ENCODE data around the gene TET2. TPM values are rescaled to one million over a fixed set of nuclear protein-coding genes. Genes with fewer than 3 reads are reported as not detected.
A peak's percentile ranks its signal among the peaks of the same experiment; 100 is the strongest.

The TET2 gene
- total RNA-seq, 1 experiment from 2014 or later, result 20.5 TPM

DNA sequence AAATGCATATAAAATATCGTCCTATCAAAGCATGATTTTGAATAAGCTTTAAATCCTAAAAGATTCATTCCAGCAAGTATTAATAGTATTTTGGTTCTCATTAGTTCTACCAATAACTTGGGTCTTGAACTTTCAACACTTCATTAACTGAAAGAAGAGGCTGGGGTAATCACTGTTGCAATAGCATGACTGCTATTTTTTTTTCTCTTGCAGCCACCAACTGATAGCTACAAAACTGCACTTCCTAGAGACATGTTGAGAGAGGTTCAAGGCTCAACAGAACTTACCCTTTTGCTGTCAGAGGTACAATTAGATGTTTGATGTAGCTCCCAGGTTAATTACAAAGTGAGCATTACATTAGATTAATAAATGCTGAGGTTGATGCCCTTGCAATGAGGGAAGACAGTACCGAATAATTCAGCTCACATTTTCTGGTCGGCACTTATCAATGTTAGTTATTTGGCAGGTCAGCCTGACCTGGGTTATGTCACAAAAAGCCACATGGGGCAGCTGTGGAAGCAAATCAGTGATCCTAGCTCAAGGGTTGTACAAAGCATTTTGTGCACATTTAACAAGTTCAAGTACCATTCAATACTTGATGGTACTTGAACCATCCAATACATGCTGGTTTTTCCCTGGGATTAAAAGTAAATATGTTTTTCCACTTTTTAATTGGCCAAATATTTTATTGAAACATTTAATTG lies 29.9 kb upstream of the TET2 start:
- no peak for DNase-seq (ENCODE audit: unreplicated experiment)
- intact Hi-C loops (cut with micrococcal nuclease), result no loop called here
- no peaks in the 10 kb centered on the region for H3K9me3 Mint-ChIP-seq (ENCODE audit: unreplicated experiment)
- BruUV-seq (replicated peaks), result no TSS peak
- no peak overlapping the region for H3K4me3 Mint-ChIP-seq (ENCODE audit: unreplicated experiment)
- ChIA-PET POLR2A (interaction anchor here (0.8 to 1.0 kb wide), 2 partner anchors 10 to 45 kb away, joined by 3 read pairs; no protein-coding TSS in a partner anchor), CTCF (interaction anchor here (0.6 to 1.4 kb wide), 3 partner anchors 10 to 285 kb away, joined by 3 to 4 read pairs (median 3); no protein-coding TSS in a partner anchor)
- H3K36me3 Mint-ChIP-seq (ENCODE audit: insufficient read depth, unreplicated experiment), result no peaks in the 10 kb centered on the region
- no peaks in the 10 kb centered on the region for H3K27me3 Mint-ChIP-seq (ENCODE audit: insufficient read depth, unreplicated experiment)
- TF ChIP-seq, protein P1, sequence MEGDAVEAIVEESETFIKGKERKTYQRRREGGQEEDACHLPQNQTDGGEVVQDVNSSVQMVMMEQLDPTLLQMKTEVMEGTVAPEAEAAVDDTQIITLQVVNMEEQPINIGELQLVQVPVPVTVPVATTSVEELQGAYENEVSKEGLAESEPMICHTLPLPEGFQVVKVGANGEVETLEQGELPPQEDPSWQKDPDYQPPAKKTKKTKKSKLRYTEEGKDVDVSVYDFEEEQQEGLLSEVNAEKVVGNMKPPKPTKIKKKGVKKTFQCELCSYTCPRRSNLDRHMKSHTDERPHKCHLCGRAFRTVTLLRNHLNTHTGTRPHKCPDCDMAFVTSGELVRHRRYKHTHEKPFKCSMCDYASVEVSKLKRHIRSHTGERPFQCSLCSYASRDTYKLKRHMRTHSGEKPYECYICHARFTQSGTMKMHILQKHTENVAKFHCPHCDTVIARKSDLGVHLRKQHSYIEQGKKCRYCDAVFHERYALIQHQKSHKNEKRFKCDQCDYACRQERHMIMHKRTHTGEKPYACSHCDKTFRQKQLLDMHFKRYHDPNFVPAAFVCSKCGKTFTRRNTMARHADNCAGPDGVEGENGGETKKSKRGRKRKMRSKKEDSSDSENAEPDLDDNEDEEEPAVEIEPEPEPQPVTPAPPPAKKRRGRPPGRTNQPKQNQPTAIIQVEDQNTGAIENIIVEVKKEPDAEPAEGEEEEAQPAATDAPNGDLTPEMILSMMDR (IDR thresholded peaks at IDR 0.05; ENCODE audit: unreplicated experiment), result no peak
- no peak overlapping the region for H3K27ac Mint-ChIP-seq (ENCODE audit: low read depth, unreplicated experiment)
- H3K4me1 Mint-ChIP-seq (ENCODE audit: insufficient read depth, unreplicated experiment), result no peaks in the 10 kb centered on the region

DNA sequence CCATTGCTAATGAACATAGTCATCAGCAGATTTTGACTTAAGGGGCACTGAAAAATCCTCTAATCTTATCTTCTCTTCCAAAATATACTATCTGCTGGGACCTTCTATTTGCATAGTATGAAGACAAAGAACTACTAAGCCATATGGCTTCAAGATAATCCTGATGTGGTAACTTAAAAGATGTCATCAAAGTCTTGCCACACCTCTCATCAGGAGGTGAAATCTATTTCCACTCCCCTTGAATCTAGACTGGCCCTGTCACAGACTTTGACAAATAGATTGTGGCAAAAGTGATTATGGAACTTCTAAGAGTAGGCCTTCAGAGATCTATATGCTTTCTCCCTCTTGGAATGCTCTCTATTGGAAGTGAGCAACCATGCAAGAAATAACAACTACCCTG lies 27.3 kb upstream of the TET2 start:
- no peak overlapping the region for H3K4me3 Mint-ChIP-seq (ENCODE audit: unreplicated experiment)
- ChIA-PET POLR2A (no interaction called here), CTCF (interaction anchor here (1.1 kb wide), 1 partner anchor 21 kb away, joined by 3 read pairs; no protein-coding TSS in a partner anchor)
- BruUV-seq (replicated peaks), result no TSS peak
- no peak overlapping the region for H3K27ac Mint-ChIP-seq (ENCODE audit: low read depth, unreplicated experiment)
- H3K9me3 Mint-ChIP-seq (ENCODE audit: unreplicated experiment), result no peaks in the 10 kb centered on the region
- TF ChIP-seq, protein P1 (IDR thresholded peaks at IDR 0.05; ENCODE audit: unreplicated experiment), result no peak
- no peaks in the 10 kb centered on the region for H3K27me3 Mint-ChIP-seq (ENCODE audit: insufficient read depth, unreplicated experiment)
- no peaks in the 10 kb centered on the region for H3K4me1 Mint-ChIP-seq (ENCODE audit: insufficient read depth, unreplicated experiment)
- DNase-seq (ENCODE audit: unreplicated experiment), result no peak
- H3K36me3 Mint-ChIP-seq (ENCODE audit: insufficient read depth, unreplicated experiment), result peaks cover 7% of the 10 kb centered on the region
- intact Hi-C loops (cut with micrococcal nuclease), result no loop called here

DNA sequence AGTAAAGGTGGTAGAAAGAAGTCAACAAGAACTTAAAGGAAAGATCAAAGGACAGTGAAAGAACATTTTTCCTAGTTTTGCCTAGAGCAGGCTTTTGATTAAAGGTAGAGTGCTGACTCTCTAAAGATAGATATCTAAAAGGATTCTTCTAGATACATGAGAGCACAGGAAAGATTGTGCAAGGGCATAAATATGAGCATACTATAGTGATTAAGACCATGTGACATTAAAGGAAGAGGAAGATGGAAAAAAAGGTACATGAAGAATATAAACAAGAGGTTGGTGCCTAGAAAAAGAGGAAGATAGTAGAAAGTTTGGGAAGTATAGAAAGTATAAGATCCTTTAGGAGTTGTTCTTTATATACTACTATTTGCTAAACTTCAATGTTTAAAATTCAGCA lies 26.1 kb upstream of the TET2 start:
- ChIA-PET POLR2A (no interaction called here), CTCF (no interaction called here)
- Mint-ChIP-seq H3K4me1 (ENCODE audit: insufficient read depth, unreplicated experiment) (no peaks in the 10 kb centered on the region), H3K36me3 (ENCODE audit: insufficient read depth, unreplicated experiment) (peaks cover 7% of the 10 kb centered on the region), H3K27ac (ENCODE audit: low read depth, unreplicated experiment) (no peak overlapping the region), H3K27me3 (ENCODE audit: insufficient read depth, unreplicated experiment) (no peaks in the 10 kb centered on the region), H3K9me3 (ENCODE audit: unreplicated experiment) (no peaks in the 10 kb centered on the region), H3K4me3 (ENCODE audit: unreplicated experiment) (no peak overlapping the region)
- DNase-seq (ENCODE audit: unreplicated experiment), result no peak
- no TSS peak for BruUV-seq (replicated peaks)
- intact Hi-C loops (cut with micrococcal nuclease), result no loop called here
- TF ChIP-seq, protein P1 (IDR thresholded peaks at IDR 0.05; ENCODE audit: unreplicated experiment), result no peak

DNA sequence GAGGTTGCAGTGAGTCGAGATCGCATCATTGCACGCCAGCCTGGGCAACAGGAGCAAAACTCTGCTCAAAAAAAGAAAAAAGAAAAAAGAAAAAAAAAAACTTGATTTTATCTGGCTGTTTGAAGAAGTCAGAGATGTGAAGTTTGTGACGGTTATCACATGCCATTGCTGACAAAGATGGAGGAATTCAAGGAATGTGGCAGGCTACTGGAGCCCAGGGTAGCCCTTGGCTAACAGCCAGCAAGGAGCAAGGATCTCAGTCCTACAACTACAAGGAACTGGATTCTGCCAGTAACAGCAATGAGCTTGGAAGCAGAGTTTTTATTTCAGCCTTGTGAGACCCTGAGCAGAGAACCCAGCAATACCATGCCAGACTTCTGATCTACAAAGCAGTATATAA lies 24.3 kb upstream of the TET2 start:
- no peaks in the 10 kb centered on the region for H3K4me1 Mint-ChIP-seq (ENCODE audit: insufficient read depth, unreplicated experiment)
- intact Hi-C loops (cut with micrococcal nuclease), result no loop called here
- no peak overlapping the region for H3K4me3 Mint-ChIP-seq (ENCODE audit: unreplicated experiment)

More for the DNA sequence above, 24.3 kb upstream of the TET2 start:
- TF ChIP-seq, protein P1 (IDR thresholded peaks at IDR 0.05; ENCODE audit: unreplicated experiment), result no peak
- Mint-ChIP-seq H3K36me3 (ENCODE audit: insufficient read depth, unreplicated experiment) (peaks cover 7% of the 10 kb centered on the region), H3K27me3 (ENCODE audit: insufficient read depth, unreplicated experiment) (no peaks in the 10 kb centered on the region), H3K9me3 (ENCODE audit: unreplicated experiment) (no peaks in the 10 kb centered on the region), H3K27ac (ENCODE audit: low read depth, unreplicated experiment) (no peak overlapping the region)
- ChIA-PET CTCF (interaction anchor here (0.7 to 1.4 kb wide), 4 partner anchors 18 to 125 kb away, joined by 3 to 5 read pairs (median 4); no protein-coding TSS in a partner anchor), POLR2A (interaction anchor here (0.6 kb wide), 1 partner anchor 12 kb away, joined by 4 read pairs; no protein-coding TSS in a partner anchor)
- BruUV-seq (replicated peaks), result no TSS peak
- DNase-seq (ENCODE audit: unreplicated experiment), result peak; percentile 44
